GM23248 (cell line): Measurements from ENCODE around the gene CALR3.

Experiments used
- EZH2 ChIP-seq: fragments of 200-600 bp; sonication (generic); IDR thresholded peaks from 2 replicates; pipeline ENCODE4 v1.6.1; 2018; ENCODE audit warnings: antibody characterized with exemption, mild to moderate bottlenecking; ENCODE audit not compliant: insufficient read depth, poor library complexity, severe bottlenecking
- EZH2phosphoT487 ChIP-seq: fragments of 200-600 bp; sonication (generic); IDR thresholded peaks from 2 replicates; pipeline ENCODE4 v1.6.1; 2018; ENCODE audit warnings: antibody characterized with exemption, moderate library complexity, mild to moderate bottlenecking, low read depth; ENCODE audit not compliant: insufficient read depth

DNA sequence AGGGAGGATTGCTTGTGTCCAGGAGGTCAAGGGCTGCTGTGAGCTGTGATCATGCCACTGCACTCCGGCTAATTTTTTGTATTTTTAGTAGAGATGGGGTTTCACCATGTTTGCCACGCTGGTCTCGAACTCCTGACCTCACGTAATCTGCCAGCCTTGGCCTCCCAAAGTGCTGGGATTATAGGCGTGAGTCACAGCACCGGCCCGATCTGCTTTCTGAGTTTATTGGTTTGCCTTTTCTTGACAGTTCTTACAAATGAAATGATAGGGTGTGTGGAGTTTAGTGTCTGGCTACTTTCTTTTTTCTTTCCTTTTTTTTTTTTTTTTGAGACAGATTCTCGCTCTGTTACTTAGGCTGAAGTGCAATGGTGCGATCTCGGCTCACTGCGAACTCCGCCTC, 1.1 kb upstream of the CALR3 start:
- TF ChIP-seq EZH2phosphoT487, result no peak
- no peak for TF ChIP-seq EZH2
